Measurements from ENCODE around the gene MTFMT. TPM values are rescaled to one million over a fixed set of nuclear protein-coding genes. Genes with fewer than 3 reads are reported as not detected.

The MTFMT gene
- total and polyA plus RNA-seq, 2 of the 4 experiments (the other 2 are of a cell fraction), result 8.9 to 21.3 TPM

GRCh38 chr15:65077291-65077980 is 48.0 kb upstream of the MTFMT start:
- Histone ChIP-seq H2AK9ac (replicated peaks; ENCODE audit: low read depth, low read length, poor library complexity) (no peak overlapping the region), H2BK120ac (ENCODE audit: low read depth, low read length) (no peak overlapping the region), H3K23ac (ENCODE audit: low read depth, low read length) (no peak overlapping the region), H3K56ac (ENCODE audit: extremely low read depth, insufficient read depth, low read length) (no peak overlapping the region), H4K91ac (ENCODE audit: insufficient read depth, low read depth, low read length) (no peak overlapping the region), H2BK20ac (ENCODE audit: low read depth, low read length) (no peak overlapping the region), H4K5ac (ENCODE audit: low read depth, low read length) (no peak overlapping the region), H2BK5ac (ENCODE audit: low read depth, low read length, poor library complexity, severe bottlenecking) (no peak overlapping the region), H2AK5ac (ENCODE audit: low read depth, low read length) (no peak overlapping the region), H3K27ac (ENCODE audit: insufficient read depth, low read length) (no peak overlapping the region), H3K27me3 (ENCODE audit: control insufficient read depth, insufficient read depth, low read length) (peaks cover 34% of the 10 kb centered on the region), H4K8ac (ENCODE audit: low read depth in 2 of 2, low read length in 2 of 2) (no peak overlapping the region), H3K4me2 (ENCODE audit: low read depth, low read length) (no peak overlapping the region), H3K14ac (replicated peaks; ENCODE audit: low read depth, low read length) (no peak overlapping the region), H4K20me1 (ENCODE audit: insufficient read depth, low read length) (no peaks in the 10 kb centered on the region; the same call in none of the 2 replicates), H3K36me3 (ENCODE audit: control insufficient read depth, insufficient read depth, low read length) (no peaks in the 10 kb centered on the region), H3K9me1 (ENCODE audit: insufficient read depth, low read length) (peaks cover 3% of the 10 kb centered on the region; the same call in 1 of the 2 replicates), H2AFZ (replicated peaks; ENCODE audit: low read length, poor library complexity) (peak overlapping the region; percentile 72), H3K4me3 (ENCODE audit: insufficient read depth, low read depth, low read length) (no peak overlapping the region), H3K4ac (ENCODE audit: low read depth, low read length) (no peak overlapping the region), H3K9ac (ENCODE audit: low read depth, low read length) (no peak overlapping the region), H3K9me3 (ENCODE audit: control insufficient read depth, insufficient read depth, low read length) (no peaks in the 10 kb centered on the region), H3K18ac (ENCODE audit: low read depth, low read length) (no peak overlapping the region), H3K79me1 (ENCODE audit: low read depth in 1 of 2, low read length in 2 of 2) (no peaks in the 10 kb centered on the region), H2BK15ac (ENCODE audit: low read depth, low read length) (no peak overlapping the region), H3K4me1 (ENCODE audit: control insufficient read depth, insufficient read depth, low read length) (peaks cover 3% of the 10 kb centered on the region; the same call in 1 of the 2 replicates)
- ChIA-PET CTCF (no interaction called here), POLR2A (ENCODE audit: unreplicated experiment) (no interaction called here)
- WGBS, 2 experiments (ENCODE audit: extremely low coverage in 2 of 2, insufficient read length in 1 of 2), result 77% methylated on average over 83 of the region's 85 CpGs; no CpG with 5 or more reads in 1 of the 2 experiments
- ATAC-seq (ENCODE audit: low read depth) (no peak), DNase-seq (no peak)
- dilution Hi-C loops (cut with HindIII; ENCODE audit: low sequenced_read_pairs, unreplicated experiment) (no loop called here), in situ Hi-C loops (cut with MboI; ENCODE audit: low sequenced_read_pairs) (no loop called here), intact Hi-C loops (cut with micrococcal nuclease) (no loop called here)
- no peak for TF ChIP-seq POLR2A (IDR thresholded peaks at IDR 0.05; ENCODE audit: low read depth, low read length)
- no peak for TF ChIP-seq MAZ (IDR thresholded peaks at IDR 0.05; ENCODE audit: borderline replicate concordance, low read depth, low read length)
- TF ChIP-seq FOS (IDR thresholded peaks at IDR 0.05; ENCODE audit: low read depth, low read length), result no peak
- no peak for TF ChIP-seq RCOR1 (IDR thresholded peaks at IDR 0.05; ENCODE audit: insufficient replicate concordance, low read length)
- TF ChIP-seq MXI1 (IDR thresholded peaks at IDR 0.05; ENCODE audit: borderline replicate concordance, low read depth, low read length), result no peak
- BruUV-seq (replicated peaks), result no TSS peak

Data from IMR-90 (cell line).